CD4-positive, alpha-beta T cell treated with Interleukin-15 for 4 hours (primary cell): ENCODE data around the gene MAP3K13.
A peak's percentile ranks its signal among the peaks of the same experiment; 100 is the strongest.

Source experiments
- DNase-seq: peaks from one replicate; pipeline ENCODE4 v3.0.0-alpha.2; 2020; ENCODE audit warnings: low spot score

The MAP3K13 gene

DNA sequence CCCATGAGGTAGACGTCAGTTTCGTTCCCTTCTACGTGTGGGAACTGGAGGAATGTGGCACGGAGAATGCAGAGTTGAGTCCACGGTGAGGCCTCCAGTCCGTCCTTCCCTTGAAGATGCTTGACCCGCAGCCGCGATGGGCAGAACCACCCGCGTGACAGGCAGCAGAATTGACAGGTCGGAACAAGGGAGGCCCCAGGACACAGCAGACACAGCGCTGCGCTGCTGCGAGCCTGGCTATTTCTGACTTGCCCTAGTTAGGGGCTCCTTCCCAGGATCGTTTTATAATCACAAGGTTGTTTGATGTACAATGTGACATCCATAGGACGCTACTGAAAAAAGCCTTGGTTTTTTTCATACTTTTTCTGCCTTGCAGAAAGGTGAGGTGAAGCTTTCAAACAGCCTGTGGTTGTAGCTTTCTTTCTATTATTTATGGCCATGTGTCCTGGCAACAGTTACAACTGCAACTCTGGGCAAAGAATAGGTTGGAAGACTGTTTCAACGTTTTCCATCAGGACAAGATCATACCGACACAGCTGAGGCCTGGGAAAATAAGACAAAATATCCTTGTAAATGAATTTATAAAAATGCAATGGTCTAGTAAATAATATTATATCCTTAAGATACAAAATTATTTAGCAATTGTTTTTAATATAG lies 145.5 kb downstream of the MAP3K13 start:
- DNase-seq, result no peak

DNA sequence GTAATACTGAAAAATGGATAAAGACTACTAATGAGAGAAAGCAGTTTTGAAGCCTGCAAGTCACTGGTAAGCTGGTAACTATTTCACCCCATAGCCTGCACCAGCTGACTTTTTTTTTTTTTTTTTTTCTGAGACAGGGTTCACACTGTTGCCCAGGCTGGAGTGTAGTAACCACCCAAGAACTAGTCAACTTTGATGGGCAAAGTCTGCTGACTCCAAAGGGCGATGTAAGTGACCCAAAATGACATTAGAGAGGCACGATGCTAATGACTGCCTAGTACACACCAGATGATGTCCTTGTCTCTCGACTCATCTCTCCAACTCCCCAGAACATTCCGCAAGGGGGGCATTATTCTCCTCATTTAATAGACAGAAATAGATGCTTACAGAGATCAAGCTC lies 148.8 kb downstream of the MAP3K13 start:
- no peak for DNase-seq

DNA sequence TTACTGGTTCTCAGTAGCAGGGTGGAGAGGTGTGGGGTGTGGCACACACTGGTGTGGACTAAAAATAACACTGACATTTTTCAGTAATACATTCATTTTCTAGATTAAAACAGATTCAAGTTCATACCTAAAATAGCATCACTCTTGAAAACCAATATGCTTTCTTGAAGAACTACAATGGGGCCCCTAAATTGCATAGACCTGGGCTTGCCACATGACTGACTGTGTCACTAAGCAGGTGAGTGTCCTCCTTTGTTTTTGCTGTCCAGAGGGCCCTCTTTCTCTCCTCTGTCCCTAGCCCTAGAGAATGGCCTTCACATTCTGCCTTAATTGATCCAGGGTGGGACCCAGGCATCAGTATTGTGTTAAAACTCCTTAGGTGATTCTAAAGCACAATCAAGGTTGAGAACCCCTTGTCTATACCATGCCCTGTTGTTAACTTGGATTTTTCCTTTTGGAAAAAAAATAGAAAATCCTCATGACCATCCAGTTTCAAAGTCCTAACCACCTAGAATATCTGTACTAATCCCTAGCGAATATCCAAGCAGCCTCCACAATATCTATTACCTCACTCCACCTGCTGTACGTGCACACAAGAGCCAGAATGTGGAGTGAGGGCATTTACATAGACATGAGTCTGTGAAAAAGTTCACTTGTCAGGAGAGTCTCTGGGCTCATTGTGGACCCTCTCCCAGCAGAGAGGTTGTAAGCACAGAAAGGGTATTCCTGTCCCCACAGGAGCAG lies 154.6 kb downstream of the MAP3K13 start:
- DNase-seq, result no peak

DNA sequence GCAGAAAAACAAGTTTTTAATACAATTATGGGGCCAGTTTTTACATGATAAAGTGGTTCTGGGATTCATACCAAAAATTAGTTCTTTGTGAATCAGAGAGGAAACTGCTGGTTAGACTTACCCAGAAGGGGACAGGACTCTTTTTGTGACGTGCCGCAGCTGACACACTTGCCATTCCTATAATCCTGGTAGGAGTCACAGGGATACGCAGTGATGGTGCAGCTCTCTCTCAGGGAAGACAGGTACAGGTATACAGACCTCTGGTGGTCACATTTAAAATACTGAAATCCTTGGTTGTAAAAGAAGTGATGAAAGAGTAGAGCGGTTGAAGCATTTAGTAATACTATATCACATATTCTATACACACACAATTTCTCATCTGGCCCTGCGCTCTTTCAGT lies 156.1 kb downstream of the MAP3K13 start:
- DNase-seq, result no peak

DNA sequence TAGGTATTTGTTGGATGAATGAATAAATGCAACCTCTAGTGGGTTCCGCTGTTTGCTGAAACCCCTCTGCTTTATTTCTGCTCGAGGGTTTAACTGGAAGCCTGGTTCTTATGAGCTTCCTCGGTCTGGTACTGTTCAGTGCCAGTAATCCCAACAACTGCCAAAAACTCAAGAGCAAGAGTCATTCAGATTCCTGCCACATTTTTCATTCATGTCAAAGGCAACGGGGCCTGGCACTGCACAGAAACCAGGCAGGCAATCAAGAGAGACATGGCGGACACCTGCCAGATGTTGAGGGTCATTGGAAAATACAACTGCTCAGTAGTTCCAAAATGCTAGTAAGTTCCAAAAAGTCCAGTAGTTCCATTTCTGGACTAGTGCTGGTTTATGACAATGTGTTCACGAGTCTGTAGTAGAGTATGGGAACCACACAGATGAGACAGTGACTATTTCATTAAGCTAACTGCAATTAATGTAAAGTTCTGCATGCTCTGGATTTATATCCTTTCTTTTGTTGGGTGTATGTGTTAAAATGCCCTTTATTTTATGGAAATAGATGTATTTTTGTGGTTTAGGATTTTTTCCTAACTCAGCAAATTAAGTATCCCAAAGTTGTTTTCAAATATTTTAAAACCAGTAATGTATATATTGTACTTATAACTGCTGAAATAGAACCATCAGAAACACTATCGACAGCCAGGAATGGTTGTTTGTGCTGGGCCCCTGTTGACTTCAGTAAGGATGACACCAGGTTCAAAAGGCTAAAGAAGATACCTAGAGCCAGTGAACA lies 158.6 kb downstream of the MAP3K13 start:
- DNase-seq, result no peak

DNA sequence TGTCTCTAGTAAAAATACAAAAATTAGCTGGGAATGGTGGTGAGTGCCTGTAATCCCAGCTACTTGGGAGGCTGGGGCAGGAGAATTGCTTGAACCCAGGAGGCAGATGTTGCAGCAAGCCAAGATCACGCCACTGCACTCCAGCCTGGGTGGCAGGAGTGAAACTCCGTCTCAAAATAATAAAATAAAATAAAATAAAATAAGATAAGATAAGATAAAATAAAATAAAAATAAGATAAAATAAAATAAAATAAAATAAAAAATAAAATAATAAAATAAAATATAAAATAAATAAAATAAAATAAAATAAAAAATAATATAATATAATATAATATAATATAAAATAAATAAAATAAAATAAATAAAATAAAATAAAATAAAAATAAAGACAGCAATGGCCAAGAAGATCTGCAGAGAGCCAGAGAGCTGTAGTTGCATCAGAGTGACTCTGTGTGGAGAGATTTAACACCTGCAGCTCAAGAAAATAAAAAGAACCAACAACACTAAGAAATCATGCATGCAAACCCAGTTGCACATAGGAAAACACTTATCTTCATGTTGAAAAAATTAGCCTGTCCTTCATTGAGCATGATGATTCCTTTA lies 163.5 kb downstream of the MAP3K13 start:
- no peak for DNase-seq

DNA sequence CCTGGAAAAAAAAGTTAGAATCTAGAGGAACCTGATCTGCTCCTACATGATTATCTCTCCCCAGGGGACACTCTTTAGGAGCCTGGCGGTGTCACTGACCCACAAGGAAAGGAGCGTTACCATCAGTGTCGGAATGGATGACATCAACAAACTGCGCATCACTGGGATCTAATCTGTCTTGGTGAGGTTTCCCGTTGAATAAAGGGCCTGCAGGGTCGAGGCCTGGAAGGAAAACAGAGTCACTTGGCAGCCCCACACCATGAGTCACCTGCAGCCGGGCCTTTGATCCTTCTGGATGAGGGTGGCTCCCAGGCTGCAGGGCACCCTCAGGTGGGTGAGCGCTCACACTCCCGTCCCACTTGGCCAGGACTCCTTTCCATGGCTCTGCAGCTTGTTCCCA lies 164.4 kb downstream of the MAP3K13 start:
- no peak for DNase-seq

DNA sequence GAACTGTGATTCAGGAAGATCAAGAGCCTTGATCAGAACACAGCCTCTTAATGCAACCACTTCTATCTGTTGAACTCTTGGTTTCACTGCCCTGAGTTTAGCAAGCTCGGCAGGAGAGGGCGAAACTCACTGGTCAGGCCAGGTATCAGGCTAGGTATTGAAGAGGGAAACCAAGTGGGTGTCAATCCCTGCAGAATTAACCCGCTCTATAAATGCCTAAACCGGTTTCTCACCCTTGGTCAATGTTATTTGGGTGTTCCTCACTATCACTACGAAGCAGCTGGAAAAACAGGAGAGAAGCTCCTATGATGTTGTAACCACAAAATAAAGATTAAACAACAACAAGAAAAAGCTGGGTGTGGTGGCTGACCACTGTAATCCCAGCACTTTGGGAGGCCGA lies 165.6 kb downstream of the MAP3K13 start:
- DNase-seq, result no peak

DNA sequence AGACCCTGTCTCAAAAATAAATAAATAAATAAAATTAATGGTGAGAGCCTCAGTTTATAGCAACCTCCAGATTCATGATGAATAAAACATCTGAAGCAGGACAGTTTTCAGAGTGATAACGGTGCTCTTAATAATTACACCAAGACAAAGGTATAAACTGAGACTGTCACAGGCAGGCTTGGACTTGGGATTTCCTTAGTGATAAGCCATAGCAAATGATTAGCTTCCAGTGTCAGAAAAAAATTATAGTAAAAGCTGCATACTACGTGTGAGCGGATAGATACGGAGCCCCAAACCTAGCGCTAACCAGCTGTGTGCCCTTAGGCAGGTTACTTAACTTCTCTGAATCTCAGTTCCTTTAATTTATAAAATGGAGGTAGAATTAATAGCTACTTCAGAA lies 167.9 kb downstream of the MAP3K13 start:
- DNase-seq, result no peak

DNA sequence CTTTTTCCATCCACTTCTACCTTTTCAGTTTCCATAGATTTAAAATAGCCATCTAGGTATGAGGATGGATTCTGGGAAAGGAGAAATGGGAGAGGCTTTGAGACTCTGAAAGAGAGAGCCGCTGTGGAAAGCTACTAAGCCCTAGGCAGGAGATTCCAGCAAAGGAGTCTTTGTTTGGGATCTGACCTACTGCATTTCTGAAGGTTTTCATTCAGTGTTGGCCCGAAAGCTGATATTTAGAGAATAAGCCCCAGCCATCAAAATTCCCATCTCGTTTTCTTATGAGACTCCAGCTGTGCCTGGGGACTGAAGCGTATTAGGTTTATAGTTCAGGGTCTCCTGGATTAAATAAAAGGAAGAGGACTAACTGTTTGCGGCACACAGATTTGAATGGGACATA lies 170.0 kb downstream of the MAP3K13 start:
- no peak for DNase-seq

DNA sequence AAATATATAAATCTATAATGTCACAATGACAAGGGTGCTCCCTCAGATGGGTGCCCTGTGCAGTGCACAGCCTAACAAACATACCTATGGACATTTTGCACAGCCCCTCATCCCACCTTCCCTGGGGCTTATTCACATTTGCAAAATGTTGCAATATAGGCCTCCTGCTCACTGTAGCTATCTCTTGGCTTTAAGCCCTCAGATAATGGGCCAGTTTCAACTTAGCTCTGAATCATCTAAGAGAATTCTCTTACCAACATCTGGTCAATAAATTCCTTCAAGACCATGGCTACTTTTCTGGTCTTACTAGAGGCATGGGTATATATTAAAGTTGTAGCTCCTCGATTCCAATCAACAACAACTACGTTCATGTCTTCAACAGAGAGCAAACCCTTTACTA lies 171.6 kb downstream of the MAP3K13 start:
- DNase-seq, result no peak

DNA sequence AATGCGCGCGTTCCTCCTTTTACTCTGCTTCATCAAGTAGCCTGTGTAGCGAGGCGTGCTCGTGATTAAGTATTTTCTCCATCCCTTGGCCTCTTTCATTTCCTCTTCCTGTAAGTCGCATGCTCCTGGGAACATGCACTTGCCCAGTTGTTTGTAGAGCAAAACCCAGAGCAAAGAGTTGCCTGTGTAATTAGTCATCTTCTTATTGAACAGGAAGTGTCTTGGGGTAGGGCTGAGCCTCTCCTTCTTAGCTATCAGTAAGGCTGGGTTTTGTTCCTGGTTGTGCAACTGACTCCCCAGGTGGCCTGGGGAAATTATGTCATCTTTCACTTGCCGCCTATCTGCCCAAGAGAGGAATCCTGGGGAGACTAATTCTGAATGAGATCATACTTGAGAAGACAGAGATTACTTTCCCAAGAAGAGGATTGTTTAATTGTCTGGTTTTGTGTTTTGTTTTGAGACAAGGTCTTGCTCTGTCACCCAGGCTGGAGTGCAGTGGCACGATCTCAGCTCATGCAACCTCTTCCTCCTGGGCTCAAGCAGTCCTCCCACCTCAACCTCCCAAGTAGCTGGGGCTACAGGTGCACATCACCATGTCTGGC lies 174.5 kb downstream of the MAP3K13 start:
- DNase-seq, result peak; percentile 23
